HG02840 (cell line): ENCODE data around the gene ARMC8.

Experiments used
- ATAC-seq: cut with Tn5 transposase; IDR thresholded peaks from one replicate; pipeline ENCODE4 v1.9.1; 2021; ENCODE audit warnings: mild to moderate bottlenecking, moderate library complexity, moderate number of reproducible peaks; ENCODE audit not compliant: unreplicated experiment, low FRiP score

The ARMC8 gene

DNA sequence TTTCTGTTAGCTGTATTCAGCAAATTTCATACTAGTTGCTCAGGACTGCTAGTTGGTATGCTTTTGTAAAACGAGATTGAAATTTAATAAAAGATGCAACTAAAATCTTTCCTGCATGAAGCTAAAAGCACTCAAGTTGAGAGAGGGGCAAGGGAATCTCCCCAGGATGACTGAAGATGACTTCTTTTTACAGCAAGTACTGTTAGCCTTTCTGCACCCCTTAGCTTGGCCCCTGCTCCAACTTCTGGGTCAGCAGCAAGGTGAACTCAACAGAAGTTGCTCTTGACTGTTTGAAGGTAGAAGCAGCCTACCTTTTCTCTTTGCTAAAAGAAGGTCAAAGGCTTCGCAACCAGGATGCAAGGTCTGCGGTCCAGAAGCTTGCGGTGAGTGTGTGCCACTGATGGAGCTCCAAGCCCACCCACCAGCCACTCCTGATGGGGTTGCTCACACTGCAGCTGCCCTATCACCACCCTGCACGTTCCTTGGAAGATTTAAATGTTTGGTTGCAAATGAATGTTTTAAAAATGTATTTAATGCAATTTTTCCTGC lies 110.0 kb downstream of the ARMC8 start:
- ATAC-seq = no peak

DNA sequence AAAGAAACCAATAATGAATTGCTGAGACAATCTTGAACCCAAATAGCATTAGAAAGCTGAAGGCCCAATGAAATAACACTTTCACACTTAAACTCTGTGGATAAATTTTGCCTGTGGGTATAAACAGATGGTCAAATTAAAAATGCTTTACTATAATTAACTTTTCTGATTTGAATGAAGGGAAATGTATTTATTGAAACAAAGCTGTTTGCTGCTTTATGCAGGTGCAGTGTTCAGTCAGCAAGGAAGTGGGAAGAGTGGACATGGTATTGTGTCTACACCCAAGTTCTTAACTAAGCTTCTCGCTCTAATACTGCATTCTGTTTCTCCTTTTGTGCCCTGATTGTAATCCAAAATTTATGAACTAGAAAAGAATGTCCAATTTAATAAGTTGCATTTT lies 110.8 kb downstream of the ARMC8 start:
- ATAC-seq = no peak

GRCh38 chr3:138300647-138301046 lies 113.5 kb downstream of the ARMC8 start:
- no peak for ATAC-seq

DNA sequence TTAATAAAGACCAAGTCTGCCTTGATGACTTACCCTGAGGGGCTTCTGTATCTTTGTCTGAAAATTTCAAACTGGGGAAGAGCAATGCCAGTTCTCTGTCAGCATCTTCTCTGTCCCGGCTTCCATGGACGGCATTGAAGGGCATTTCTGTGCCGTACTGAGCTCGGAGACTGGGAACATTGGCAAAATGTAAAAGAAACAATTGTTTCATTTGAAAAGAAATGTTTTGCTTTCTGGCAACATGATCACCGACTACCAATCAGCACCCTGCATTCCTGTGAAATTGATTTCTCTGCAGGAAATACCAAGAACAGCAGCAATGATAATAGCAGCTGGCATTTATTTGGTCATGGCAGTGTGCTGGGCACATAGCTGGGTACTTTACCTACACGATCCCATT lies 116.4 kb downstream of the ARMC8 start:
- ATAC-seq = no peak

DNA sequence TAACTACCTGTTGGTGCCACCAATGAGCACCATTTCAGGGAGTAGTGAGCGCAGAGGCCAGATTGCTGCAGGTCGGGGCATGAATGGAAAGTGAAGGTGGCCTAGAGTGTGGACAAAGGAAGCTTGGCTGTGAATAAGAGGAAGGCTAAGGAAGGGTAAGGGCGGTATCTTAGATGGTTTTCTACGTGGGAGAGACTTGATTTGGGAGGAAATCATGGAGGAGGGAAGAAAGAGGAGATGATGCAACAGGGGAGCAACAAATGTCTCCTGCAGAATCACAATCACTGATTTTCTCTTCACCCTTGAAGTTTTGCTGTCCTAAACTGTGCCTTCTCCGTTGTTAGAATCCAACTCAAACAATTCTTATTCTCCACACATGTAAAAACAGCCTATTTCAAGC lies 120.8 kb downstream of the ARMC8 start:
- ATAC-seq = no peak

DNA sequence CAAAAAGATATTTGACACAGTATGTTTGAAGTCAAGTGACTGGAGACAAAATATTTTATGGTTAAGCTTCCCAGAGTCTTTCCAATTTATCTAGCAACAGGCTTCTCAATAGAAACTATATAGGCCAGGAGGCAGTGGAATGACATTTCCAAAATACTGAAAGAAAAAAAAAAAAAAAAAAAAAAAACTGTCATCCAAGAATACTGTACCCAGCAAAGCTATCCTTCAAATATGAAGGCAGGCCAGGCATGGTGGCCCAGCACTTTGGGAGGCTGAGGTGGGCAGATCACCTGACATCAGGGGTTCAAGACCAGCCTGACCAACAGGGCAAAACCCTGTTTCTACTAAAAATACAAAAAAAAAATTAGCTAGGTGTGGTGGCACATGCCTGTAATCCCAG lies 121.7 kb downstream of the ARMC8 start:
- no peak for ATAC-seq

DNA sequence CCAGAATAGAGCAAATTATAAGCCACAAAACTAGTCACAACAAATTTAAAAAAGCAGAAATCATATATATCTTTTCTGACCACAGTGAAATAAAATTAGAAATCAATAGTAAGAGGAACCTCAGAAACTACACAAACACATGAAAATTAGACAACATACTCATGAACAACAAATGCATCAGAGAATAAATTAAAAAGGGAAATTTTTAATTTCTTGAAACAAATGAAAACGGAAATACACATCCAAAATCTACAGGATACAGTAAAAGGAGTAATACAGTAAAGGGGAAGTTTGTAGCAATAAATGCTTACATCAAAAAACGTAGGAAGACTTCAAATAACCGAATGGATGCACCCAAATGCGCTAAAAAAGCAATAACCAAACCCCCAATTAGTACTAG lies 123.4 kb downstream of the ARMC8 start:
- no peak for ATAC-seq

- no peak for ATAC-seq
Measured at GRCh38 chr3:138314751-138315150, 127.7 kb downstream of the ARMC8 start.

DNA sequence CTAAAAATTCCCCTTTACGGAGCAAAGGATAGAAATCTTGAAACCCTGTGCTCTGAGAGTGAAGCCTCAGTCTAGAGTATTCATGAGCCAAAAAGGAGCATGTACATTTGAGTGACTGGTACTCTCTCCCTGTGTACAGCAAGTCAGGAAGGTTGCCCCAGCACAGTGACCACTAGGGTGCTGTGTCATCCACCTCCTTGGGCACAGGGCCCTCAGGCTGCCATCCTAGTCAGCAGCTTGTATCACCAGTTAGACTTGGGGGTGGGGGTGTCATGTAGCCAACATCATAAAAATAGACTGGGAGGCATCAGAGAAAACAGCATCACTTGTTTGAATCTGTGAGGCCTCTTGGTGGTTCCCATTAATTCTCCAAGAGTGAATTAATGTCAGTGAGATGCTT lies 130.6 kb downstream of the ARMC8 start:
- no peak for ATAC-seq

DNA sequence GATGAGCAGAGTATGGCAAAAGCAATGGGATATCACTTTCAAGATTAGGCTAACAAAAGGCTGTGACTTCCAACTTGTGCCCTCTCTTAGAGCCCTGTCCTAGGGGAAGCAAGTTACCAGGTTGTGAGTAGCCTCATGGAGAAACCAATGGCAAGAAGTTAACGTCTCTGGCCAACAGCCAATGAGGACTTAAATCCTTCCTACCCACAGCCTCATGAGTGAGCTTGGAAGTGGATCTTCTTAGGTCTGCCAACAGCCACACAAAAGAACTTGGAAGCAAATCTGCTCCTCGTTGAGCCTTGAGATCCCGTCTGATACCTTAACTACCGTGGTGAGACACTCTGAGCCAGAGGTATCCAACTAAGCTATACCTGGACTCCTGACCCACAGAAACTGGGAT lies 136.9 kb downstream of the ARMC8 start:
- ATAC-seq = no peak

DNA sequence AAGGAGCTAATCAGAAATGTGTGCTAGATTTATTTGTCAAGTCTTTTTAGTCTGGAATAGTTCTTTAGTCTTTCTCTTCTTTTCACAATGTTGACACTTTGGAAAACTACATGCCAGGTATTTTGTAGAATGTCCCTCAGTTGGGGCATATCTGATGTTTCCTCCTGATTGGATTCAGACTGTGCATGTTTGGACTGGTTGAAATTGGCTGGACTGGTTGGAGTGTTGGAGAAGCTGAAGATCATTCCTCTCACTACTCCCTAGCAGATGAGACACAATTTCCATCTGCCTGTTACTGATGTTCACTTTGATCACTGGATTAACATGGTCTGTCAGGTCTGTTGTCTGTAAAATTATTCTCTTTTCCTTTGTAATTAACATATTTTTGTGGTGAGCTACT lies 138.9 kb downstream of the ARMC8 start:
- ATAC-seq = no peak

DNA sequence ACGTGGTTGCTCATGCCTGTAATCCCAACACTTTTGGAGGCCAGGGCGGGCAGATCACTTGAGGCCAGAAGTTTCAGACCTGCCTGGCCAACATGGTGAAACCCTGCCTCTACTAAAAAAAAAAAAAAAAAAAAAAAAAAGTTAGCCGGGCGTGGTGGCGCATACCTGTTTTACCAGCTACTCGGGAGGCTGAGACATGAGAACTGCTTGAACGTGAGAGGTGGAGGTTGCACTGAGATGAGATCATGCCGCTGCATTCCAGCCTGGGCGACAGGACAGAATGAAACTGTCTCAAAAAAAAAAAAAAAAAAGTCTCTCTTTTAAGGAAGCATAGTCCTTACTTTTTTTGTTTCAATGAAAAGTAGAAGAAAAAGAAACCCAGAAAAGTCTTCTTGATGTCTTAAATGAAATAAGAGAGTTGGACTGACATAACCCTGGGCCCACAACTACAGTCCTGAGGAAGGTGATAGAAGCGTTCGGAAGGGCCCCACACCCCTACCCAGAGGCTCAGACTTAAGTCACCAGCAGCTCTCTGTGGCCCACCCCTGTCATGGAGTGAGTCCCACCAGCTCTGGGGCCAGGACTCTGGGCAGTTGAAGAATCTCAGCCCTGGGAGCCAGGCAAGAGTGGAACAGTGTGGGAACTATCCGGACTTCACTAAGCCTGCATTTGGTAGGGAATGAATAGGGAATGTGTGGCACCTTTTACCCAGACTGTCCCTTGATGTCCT lies 139.9 kb downstream of the ARMC8 start:
- ATAC-seq = no peak

DNA sequence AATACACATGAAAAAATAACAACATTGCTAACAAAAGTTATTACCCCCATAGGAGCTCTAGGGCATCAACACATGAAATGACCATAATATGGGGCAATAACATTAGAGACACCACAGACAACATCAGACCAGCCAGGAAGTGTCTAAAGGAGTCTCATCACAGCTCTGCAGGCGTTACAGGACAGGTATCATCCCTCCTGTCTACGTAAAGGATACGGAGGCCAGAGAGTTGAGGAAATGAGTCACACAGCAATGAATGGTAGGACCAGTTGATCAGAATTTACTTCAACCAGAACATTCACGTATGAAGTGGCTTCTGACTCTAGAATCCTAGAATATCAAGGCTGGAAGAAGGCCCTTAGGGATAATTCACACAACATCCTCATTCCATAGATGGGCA lies 140.7 kb downstream of the ARMC8 start:
- ATAC-seq = no peak

- ATAC-seq = no peak
Measured at GRCh38 chr3:138328341-138328740, 141.2 kb downstream of the ARMC8 start.

DNA sequence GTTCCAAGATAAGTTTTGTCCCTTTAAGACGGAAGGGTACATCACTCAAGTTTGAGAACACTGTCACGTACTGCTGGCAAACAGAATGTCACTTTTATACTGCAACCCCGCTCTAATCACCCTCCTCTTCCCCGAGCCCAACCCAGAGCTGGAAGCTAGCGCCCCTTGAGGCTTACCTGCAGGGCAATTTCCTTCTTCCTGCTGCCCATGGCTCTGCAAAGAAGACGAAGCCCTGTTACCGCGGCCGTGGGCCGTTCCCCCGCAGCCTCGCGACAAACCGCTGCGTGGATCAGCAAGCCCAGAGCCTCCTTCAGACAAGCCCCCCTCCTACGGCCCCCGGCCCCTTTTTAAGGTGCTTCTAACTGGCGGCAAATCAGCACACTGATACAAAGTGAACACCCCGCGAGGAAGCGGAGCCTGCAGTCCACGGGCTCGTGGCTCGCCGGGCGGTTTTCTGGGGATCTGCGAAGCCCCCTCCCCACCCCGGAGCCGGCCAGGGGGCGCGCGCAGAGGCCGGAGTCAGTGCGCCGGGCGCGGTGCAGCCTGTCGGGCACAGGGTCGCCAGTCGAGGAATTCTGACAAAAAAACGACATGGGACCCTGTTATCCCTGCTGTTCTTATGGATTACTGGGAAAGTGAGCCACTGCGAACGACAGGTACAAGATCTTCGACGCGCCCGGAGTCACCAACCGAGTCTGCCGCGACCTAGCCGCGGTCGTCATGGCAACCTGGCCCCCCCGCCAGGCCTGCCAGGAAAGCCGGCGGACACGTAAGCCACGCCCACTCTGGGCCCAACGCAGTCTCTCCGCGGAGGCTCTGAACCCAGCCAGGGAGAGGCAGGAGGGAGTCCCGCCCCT lies 142.3 kb downstream of the ARMC8 start, which contains the start of gene NME9:
TSS of gene NME9 (minus strand) at position 725 of the 857 bp plus-strand sequence. CDS start at position 209, 516 bp downstream.
- peak; percentile 64 for ATAC-seq

GRCh38 chr3:138329984-138330293 lies 142.8 kb downstream of the ARMC8 start:
- ATAC-seq = no peak

DNA sequence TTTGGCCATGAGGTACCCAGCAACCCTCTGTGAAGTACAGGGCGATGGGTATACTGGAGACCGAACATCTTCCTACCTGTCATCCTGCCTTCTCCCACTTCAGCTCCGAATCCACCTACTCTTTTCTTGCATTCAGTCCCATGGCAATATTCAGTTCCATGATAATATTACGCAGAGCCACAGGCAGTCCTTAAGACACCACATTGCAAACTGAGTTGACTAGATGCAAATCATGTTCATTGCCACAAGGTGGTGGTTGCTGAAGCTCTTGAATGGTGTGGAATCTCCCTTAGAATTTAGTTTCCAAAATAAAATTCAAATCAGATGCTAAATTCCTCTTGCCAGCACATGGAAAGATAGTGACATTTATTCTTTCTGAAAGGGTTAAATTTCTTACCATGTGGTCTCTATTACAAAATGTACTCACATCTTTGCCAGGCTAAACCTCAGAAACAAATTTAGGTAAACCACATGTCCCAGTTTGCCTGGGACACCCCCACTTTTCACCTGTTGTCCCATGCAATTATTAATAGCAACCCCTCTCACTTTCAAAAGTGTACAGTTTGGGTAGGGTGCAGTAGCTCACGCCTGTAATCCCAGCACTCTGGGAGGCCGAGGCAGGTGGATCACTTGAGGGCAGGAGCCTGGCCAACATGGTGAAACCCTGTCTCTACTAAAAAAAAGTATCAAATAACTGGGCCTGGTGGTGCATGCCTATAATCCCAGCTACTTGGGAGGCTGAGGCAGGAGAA lies 144.2 kb downstream of the ARMC8 start:
- no peak for ATAC-seq

- no peak for ATAC-seq
Measured at GRCh38 chr3:138332472-138333073, 145.5 kb downstream of the ARMC8 start.

DNA sequence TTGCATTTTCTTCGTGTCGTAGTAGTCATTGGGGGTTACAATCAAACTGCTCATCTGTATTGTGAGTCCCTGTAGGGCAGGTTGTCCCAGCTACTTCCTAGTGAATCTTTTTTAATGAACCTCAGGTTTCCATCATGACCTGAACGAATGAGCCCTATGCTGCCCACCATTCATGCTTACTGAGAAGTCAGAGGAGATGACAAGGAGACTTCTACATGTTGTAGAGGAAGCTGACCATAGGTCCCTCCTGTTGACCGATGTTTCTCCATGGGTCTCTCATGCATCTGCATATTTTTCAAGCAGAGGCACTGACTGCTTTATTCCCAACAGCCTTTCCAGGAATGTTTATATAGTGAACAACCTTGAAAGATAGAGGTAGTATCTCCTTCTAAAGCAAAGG lies 147.5 kb downstream of the ARMC8 start:
- no peak for ATAC-seq

- no peak for ATAC-seq
Measured at GRCh38 chr3:138336454-138336999, 149.4 kb downstream of the ARMC8 start.
